Stimulated activated CD8-positive, alpha-beta memory T cell treated with anti-CD3 and anti-CD28 coated beads, Interleukin-7, amount 100 ng/mL, for 4 hours (primary cell): Measurements from ENCODE around the gene FSTL5.
"Not testable (repeated sequence)": the region's sequence is repeated elsewhere in the genome, so short reads cannot be mapped to it uniquely, and the experiment has no call there.

Experiments
- DNase-seq, 2 donors: peaks; one replicate each; pipeline ENCODE4 v3.0.0-alpha.2; 2020; ENCODE audit warnings: low read depth in 2 of 2

The FSTL5 gene

GRCh38 chr4:162103908-162104307 lies 59.9 kb downstream of the FSTL5 start:
- not testable (repeated sequence) for DNase-seq

GRCh38 chr4:162102713-162103112 lies 61.1 kb downstream of the FSTL5 start:
- no peak for DNase-seq

- no peak for DNase-seq
These were observed 62.5 kb downstream of the FSTL5 start for GRCh38 chr4:162101337-162101736.

- no peak for DNase-seq
These were observed 88.1 kb downstream of the FSTL5 start for GRCh38 chr4:162075726-162076125.

- DNase-seq, result no peak
These were observed 102.6 kb downstream of the FSTL5 start for GRCh38 chr4:162061214-162061613.

- no peak for DNase-seq
These were observed 104.1 kb downstream of the FSTL5 start for GRCh38 chr4:162059656-162060055.

GRCh38 chr4:162056990-162057389 lies 106.8 kb downstream of the FSTL5 start:
- DNase-seq, result no peak

- no peak for DNase-seq
These were observed 117.7 kb downstream of the FSTL5 start for GRCh38 chr4:162046135-162046534.

- DNase-seq, result no peak
These were observed 125.7 kb downstream of the FSTL5 start for GRCh38 chr4:162038112-162038511.

GRCh38 chr4:162017863-162018262 lies 145.9 kb downstream of the FSTL5 start:
- no peak for DNase-seq

- DNase-seq, result no peak
These were observed 146.8 kb downstream of the FSTL5 start for GRCh38 chr4:162016991-162017390.

- no peak for DNase-seq
These were observed 147.6 kb downstream of the FSTL5 start for GRCh38 chr4:162016219-162016618.

GRCh38 chr4:162015090-162015489 lies 148.7 kb downstream of the FSTL5 start:
- no peak for DNase-seq

GRCh38 chr4:162011089-162011488 lies 152.7 kb downstream of the FSTL5 start:
- DNase-seq, result no peak

GRCh38 chr4:162010362-162010761 lies 153.4 kb downstream of the FSTL5 start:
- DNase-seq, result no peak

GRCh38 chr4:161992317-161992716 lies 171.5 kb downstream of the FSTL5 start:
- no peak for DNase-seq

- DNase-seq, result no peak
These were observed 172.0 kb downstream of the FSTL5 start for GRCh38 chr4:161991811-161992210.

- DNase-seq, result no peak
These were observed 173.1 kb downstream of the FSTL5 start for GRCh38 chr4:161990721-161991120.

- no peak for DNase-seq
These were observed 174.9 kb downstream of the FSTL5 start for GRCh38 chr4:161988946-161989345.

GRCh38 chr4:161987611-161988010 lies 176.2 kb downstream of the FSTL5 start:
- DNase-seq, result no peak

- DNase-seq, result no peak
These were observed 211.4 kb downstream of the FSTL5 start for GRCh38 chr4:161952382-161952781.

- DNase-seq, result no peak
These were observed 213.7 kb downstream of the FSTL5 start for GRCh38 chr4:161949946-161950725.

GRCh38 chr4:161948026-161948770 lies 215.6 kb downstream of the FSTL5 start:
- DNase-seq, result no peak
